Upper lobe of left lung (tissue), 4 donors: ENCODE data around the gene MAD1L1.

Source experiments
- POLR2A ChIP-seq, 4 donors: fragments of 450-650 bp; IDR thresholded peaks; one replicate each; pipeline ENCODE4 v1.5.1; 2016 to 2017; ENCODE audit warnings: antibody characterized with exemption in 4 of 4, mild to moderate bottlenecking in 2 of 4
- TF ChIP-seq, protein P1 (sequence below), 6 experiments: fragments of 450-650 bp in 4 of 6; fragments of 200-600 bp in 2 of 6; sonication (generic) in 2 of 6; IDR thresholded peaks; one replicate each; pipeline ENCODE4 v1.5.1; 2016 to 2019; ENCODE audit warnings: antibody characterized with exemption in 6 of 6

GRCh38 chr7:1925349-1925748 is 307.4 kb downstream of the MAD1L1 start:
- TF ChIP-seq POLR2A (IDR thresholded peaks at IDR 0.05): no peak
- TF ChIP-seq, protein P1, sequence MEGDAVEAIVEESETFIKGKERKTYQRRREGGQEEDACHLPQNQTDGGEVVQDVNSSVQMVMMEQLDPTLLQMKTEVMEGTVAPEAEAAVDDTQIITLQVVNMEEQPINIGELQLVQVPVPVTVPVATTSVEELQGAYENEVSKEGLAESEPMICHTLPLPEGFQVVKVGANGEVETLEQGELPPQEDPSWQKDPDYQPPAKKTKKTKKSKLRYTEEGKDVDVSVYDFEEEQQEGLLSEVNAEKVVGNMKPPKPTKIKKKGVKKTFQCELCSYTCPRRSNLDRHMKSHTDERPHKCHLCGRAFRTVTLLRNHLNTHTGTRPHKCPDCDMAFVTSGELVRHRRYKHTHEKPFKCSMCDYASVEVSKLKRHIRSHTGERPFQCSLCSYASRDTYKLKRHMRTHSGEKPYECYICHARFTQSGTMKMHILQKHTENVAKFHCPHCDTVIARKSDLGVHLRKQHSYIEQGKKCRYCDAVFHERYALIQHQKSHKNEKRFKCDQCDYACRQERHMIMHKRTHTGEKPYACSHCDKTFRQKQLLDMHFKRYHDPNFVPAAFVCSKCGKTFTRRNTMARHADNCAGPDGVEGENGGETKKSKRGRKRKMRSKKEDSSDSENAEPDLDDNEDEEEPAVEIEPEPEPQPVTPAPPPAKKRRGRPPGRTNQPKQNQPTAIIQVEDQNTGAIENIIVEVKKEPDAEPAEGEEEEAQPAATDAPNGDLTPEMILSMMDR (IDR thresholded peaks at IDR 0.05): no peak
